ENCODE data around the gene TLR9.

GRCh38 chr3:52262447-52262846, 37.0 kb upstream of the TLR9 start:
- TF ChIP-seq POLR2A (IDR thresholded peaks at IDR 0.05; ENCODE audit: low read length) = no peak
- no peak for TF ChIP-seq GATA1 (IDR thresholded peaks at IDR 0.05; ENCODE audit: low read depth, low read length)

Measured in erythroblast (primary cell).